GM21723 (cell line): ENCODE results near the gene SLC18A3.

Source experiments
- ATAC-seq: cut with Tn5 transposase; IDR thresholded peaks from one replicate; pipeline ENCODE4 v1.9.1; 2021; ENCODE audit warnings: mild to moderate bottlenecking, moderate library complexity; ENCODE audit not compliant: unreplicated experiment

SLC18A3 gene

DNA sequence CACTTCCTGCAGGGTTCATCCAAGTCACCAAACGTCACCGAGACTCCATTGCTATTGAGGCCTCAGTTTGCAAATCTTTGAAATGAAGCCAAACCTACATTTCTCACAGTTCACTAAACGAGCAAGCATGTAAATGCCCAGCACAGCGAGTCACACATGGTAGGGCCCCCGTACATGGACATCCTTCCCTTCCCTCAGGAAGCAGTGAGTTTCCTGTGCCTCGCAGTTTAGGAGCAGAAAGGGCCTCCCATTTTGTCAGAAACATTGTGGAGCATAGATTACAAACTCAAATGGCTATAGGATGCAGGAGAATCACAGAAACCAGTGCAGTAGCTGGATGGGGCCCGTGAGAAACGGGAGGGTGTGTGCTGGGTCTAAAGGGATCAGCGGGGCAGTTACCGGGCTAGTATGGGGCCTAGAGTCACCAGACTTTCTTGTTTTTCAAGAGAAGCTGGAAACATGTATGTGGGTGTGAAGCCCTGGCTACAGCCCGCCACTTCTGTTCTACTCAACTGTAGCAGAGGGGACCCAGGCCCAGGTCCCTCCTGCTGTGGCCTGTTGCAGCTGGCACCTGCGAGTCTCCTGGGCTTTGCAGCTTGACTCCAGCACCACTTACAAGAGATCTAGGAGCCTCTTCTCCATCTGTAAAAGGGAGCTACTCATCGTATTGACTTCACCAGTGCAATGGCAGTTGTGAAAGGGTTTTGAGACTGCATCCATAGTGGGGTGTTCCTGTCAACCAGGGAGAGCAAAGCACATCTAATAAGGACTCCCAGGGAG lies 14.2 kb upstream of the SLC18A3 start:
- ATAC-seq, result no peak

DNA sequence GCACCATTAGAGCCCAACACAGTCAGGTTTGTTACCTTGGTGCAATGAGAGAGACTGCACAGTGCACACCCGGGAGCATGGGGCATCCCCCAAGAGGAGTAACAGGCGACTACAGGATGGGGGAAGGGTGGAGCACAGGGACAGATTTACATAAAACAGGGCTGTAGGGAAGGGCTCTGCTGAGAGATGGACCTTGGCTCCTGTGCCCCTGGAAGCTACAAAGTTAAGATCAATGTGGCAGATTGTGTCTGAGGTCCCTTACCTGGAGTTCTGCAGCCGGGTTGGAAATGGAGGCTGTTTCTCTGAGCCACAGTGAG lies 13.7 kb upstream of the SLC18A3 start:
- no peak for ATAC-seq

DNA sequence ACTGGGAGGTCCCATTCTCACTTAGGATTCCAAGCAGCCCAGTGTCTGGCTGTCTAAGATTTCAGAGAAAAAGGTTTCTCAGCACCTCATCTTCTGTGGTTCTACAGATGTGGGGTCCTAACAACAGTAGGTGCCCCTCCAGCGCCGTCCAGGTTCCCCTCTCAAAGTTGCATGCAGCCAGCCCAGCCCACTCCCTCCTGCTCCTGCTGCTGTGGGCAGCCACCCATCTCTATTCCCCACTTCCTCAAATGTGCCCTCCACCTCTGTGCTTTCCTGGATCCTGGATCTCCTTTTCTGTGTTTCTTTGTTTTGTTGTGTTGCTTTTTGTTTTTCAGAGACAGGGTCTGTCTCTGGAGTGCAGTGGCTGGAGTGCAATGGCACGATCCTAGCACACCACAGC lies 13.3 kb upstream of the SLC18A3 start:
- no peak for ATAC-seq

DNA sequence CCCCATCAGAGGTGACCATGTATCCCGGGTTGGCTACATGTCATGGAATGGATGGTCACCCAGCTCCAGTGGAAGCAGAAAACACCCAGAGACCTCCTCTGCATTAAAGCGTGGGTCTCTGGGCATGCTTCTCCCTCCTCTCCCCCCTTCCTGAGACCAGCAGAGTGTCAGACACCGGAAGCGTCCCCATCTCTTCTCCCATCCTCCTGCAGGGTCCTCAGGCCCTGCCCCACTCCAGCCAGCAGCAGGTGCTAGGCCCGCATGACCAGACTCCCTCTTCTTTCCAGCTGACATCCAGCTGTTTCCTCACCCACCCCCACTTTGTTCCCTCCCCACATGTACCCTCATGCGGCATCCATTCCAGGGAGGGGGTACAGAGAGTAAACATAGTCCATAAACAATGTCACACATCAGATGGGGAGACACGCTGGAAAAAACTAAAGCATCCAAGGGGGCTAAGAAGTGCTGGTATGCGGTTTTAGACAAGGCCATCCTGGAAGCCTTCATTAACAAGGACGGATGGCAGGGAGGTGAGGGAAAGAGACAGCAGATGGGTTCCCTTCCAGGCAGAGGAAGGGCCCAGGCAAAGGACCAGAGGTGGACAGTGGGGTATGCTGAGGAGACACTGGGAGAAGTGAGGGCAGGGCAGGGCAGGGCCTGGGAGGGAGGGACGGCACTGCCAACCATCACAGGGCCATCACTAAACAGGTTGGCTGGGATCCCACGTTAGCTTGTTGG lies 12.5 kb upstream of the SLC18A3 start:
- ATAC-seq, result no peak

DNA sequence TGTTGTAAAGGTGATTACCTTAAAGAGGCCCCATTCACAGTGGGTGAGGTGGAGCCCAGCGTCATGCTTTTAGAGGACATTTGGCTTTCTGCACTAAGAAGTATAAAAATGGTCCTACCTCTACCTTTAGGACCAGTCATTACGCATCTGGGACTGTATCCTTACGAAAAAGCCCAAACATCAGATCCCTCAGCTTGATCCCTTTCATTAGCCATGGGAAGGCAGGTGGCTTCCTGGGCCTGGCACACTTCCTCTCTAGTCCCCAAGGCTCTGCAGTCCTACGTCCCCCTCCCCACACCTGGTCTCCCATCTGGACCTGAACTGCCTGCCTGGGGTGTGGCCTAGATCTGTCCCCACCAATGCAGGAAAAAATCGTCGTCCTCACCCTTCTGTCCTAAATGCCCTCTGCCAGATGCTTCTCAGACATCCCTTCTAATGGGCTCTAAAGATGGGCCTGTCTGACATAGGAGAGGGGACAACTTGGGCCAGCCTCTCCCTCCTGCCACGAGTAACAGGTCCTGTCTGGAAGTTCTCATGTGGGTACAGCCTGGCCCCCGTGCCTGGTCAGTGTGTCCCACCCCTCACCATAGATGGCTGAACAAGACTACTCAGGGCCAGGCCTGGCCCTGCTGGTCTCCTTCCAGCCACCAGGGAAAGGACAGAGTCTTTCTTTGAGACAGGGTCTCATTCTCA lies 11.8 kb upstream of the SLC18A3 start:
- ATAC-seq, result no peak

DNA sequence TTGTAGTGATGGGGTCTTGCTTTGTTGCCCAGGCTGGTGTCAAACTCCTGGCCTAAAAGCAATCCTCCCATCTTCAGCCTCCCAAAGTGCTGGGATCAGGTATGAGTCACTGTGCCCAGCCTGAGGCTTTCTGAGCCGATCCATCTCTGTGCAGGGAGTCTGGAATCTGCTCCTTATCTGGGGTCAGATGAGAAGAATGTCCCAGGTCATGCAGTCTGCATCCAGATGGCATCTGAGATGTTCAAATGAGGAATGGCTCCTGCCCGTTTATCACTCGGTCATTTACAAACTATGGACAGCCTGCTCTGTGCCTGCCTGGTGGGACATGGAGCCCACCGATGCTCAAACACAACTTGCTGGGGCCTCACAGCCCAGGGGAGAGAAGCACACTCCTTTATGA lies 11.1 kb upstream of the SLC18A3 start:
- no peak for ATAC-seq

DNA sequence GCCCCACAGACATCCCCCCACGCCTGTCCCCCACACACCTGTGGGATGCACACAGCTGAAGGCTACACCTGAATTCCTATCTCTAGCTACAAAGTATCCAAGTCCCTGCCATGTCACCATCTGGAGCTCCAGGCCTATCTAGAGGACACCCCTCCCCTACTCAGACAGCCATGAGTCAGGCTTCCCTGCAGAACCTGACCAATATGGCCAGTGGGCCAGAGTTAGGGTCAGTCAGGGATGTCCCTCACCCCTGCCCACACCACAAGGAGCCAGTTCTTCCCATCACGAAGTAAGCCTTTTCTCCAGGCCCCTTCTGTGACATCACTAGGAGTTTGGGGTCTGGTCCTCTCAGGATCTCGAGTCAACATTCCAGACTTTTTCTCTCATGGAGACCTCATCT lies 10.6 kb upstream of the SLC18A3 start:
- ATAC-seq, result no peak

DNA sequence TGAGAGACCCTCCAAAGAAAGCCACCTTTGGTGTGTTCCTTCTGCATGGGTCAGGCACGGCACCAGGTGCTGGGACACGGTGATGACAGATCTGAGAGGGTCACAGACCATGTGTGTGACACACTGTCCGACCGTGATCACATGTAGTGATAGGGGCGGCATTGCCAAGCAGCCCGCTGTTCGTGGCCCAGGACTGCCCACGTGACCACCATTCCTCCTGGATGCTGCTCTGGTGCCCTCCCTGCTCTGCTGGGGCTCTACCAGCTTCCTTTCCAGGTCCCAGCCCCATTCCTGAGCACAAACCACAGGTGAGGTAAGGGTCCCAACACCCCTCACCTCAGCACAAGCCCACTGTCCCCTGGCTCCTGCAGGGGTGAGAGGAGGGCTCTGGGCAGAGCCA lies 10.1 kb upstream of the SLC18A3 start:
- no peak for ATAC-seq

DNA sequence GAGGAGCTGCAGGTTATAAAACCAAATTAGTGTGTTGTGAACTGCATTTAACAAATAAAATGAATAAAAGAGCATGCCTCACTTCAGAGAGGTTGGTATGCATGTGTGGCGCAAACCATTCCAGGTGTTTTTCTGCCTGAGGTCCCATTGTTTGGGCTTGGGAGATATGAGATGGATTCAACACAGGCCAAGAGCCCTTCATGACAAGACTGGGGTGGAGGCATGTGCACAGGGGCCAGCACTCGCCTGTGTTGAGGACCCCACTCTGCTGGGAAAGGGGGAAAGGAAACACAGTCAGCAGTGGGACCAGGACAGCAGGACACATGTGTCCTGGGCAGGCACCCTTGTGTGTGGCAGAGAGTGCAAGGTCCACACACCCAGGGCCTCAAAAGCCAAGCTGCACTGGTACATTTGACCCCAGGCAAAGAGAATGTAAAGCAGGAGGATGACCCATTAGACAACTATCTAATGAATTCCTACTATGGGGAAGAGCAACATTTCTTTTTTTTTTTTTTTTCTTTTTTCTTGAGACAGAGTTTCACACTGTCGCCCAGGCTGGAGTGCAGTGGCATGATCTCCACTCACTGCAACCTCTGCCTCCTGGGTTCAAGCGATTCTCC lies 9.2 kb upstream of the SLC18A3 start:
- ATAC-seq, result no peak

DNA sequence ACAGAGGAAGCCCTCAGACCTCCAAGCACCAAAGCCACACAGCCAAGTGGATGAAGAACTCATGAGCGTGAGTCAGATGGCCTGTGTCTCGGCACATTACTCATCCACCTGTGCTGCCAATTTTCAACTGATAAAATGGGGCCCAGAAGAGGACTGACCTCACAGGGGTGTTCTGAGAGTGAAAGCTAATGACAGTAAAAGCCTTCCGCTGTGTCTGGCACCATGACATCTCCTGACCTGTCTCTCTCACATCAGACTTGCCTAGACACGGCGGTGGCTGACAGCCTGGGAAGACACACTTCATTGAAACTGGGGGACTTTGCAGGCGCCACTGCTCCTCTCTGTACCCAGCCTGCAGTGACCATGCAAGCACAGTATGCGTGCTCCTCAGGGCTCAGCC lies 8.3 kb upstream of the SLC18A3 start:
- ATAC-seq, result no peak

DNA sequence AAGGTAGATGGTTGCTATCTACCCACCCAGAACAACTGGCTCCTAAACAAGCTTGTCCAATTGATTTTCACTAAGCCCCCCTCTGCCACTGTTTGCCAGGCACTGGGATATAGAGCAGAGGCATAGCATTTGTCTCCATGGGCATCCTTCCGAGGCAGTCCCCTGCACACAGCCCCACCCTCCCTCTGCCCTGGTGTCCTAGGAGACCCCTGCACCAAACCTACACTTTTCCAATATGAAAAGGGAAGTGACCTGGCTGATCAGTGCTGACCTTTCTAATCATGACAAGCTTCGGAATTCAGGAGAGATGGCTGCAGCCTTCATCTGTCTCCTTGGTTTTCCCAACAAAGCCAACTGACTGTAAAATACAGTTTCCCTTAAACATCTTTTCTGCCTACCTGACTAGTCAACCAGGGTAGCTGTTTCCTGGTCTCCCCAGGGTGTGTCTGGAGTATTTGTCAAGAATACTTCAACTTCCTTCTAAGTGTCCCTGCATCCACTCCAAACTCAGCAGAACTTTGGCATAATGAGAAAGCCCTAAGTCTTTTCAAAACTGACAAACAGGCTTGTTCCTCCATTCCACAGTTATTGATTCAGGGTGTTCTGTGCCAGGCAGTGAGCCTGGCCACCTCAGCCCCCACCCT lies 7.6 kb upstream of the SLC18A3 start:
- no peak for ATAC-seq

DNA sequence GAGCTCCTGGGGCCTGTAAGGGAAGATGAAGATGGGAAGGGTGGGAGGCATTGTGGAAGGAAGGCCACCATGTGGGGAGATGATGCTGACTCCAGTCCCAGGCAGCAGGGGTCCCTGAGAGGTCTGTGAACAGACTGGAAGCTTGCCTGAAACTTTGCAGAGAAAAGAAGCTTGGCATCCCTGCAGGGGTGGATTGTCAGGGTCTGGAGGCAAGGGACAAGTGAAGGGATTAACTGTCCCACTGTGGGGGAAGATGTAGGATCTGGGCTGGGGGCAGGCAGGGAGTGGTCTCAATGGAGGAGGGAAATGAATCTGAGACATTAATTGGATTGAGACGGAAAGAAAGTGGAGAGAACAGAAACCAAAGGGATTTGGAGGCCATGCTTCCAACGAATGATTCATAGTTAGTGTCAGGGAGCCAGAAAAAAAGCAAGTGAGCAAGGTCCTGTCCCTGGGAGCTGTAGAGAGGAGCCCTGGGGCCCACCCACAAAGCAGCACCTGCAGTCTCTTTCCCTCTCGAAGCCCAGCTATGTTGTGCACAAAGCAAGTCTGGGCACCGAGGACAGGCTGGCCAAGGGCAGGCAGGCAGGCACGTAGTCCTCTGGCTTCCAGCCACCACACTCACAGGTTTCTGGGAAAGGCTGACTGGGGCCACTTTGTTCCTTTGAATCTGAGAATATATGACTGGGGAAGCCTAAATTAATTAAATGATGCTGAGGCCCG lies 4.7 kb upstream of the SLC18A3 start:
- no peak for ATAC-seq

DNA sequence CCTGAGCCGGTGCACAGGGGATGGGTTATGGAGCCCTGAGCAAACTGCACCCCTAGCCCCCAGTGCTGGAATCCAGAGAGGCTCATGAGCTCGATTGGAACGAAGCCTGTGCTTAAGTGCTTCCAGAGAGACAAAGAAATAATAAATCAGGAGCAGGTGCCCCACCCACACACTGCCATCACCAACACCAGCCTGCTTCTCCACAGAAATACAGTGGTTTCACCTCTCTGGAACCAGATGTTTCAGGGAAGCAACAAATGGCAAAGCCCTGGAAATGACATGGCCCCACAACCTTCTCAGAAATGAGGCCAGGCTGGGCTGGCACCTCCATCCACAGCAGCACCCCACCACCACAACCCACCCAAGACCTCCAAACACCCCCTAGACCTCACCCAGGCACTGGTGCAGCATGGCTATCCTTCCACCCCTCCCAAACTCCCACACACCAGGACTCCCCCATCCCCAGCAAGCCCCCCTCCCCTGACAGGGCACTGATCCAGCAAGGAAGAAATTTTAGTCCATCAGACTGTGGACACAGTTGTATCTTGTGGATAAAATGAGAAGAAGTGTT lies 4.1 kb upstream of the SLC18A3 start:
- no peak for ATAC-seq

DNA sequence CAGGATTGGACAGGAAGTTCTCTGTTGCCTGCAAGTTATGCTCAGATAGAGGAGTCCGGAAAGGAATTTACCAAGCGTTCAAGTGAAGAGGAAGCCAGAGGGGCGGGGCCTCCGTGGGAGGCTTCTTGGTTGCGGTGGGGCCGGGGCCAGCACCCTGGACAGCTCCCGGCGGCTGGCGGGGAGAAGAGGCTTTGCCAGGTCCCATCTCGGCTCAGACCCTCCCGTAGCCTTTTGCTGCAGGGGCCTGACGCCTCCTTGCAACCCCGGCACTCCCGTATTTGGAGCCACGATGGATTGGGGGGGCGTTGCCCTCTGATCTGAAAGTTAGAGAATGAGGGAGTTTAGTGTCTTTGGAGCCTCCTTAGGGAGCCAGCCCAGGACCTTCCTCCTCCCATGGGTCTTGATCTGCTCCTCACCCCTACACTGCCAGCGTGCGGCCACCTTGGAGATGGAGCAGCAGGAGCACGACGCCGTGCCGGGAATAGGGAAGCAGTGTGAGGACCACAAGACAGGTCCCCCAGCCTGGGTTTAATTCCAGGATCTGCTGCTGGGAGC lies 3.1 kb upstream of the SLC18A3 start:
- ATAC-seq, result peak; percentile 88

DNA sequence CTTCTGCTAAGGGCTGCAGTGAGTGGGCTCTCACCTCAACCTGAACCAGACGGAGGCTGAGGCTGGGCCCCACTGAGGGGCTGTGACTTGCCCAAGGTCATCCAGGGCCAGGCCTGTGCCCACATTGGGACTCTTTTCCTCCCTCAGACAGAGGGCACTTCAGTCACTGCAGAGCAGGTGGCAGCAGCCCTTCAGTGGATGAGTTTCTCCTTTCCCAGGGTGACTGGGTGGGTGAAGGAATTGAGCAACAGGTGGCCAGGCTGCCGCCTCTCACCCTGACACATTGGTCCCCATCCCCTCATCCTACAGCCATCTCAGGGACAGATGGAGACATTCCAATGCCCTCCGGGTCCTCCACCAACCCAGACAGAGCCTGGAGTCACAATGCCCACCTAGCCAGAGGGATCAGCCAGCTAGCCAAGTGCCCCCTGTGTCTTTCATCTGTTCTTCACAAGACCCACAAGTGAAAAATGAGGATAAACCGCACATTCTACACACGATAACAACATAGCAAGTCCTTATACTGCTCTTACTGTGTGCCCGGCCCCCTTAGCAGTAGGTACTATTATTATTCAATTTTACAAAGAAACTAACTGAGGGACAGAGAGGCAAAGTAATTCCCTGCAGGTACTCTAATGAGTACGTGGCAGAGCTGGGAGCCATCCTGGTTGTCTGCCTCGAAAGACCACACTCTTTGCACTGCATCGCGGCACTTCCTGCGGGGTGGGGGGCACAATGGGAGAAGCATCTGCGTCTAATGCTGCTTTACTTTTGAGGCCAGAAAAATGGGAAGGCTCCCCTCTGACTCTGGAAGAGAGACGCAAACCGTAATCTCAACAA lies 1.7 kb upstream of the SLC18A3 start:
- no peak for ATAC-seq

DNA sequence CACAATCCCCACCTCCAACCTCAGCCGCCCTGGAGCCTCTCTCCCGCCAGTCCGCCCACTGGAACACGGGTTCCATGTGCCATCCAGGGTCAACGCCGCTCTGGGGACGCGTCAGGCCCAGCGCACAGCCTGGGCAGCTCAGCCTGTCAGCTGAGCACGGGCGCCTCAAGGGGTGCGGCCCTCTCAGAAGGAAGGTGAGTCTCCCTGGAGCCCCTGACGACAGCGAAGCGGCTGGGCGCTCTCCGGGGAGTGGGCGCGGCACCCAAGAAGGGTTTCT lies 1.2 kb upstream of the SLC18A3 start:
- no peak for ATAC-seq

DNA sequence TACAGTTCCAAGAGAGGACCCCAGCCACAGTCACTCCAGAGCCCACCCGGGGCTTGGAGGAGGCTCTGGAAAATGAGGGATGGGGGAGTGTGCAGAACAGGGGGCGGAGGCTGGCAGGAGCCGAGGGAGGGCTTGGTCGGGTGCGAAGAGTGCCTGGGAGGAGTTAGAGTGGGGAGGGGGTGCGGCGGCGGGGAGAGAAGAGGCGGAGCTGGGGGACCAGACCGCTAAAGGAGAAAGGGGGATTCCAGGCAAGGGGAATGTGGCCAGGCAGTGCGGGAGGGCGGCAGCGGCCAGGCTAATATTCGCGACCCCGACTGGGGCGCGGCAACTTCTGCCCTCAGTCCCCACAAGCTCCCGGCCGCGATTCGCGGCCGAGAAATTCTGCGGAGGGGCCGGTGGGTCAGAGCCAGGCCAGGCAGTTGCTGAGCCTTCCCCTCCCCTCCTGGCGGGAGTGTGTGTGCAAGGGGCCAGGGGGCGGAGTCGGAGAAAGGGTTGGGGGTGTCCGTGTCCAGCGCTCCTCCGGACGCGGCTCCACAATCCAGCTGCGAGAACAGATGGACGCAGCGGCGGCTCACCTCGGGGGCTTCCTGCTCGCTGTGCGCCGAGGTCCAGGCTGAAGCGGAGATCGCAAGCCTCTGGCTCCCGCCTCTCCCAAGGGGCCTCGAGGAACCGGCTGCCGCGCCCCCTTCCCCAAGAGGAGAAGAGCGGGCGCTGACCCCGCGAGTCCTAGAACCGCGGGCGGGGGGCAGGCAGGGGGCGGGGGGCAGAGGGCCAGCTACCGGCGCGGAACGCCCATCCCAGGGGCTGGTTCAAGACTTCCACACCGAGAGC lies 612 bp upstream of the SLC18A3 start:
- ATAC-seq, result no peak

DNA sequence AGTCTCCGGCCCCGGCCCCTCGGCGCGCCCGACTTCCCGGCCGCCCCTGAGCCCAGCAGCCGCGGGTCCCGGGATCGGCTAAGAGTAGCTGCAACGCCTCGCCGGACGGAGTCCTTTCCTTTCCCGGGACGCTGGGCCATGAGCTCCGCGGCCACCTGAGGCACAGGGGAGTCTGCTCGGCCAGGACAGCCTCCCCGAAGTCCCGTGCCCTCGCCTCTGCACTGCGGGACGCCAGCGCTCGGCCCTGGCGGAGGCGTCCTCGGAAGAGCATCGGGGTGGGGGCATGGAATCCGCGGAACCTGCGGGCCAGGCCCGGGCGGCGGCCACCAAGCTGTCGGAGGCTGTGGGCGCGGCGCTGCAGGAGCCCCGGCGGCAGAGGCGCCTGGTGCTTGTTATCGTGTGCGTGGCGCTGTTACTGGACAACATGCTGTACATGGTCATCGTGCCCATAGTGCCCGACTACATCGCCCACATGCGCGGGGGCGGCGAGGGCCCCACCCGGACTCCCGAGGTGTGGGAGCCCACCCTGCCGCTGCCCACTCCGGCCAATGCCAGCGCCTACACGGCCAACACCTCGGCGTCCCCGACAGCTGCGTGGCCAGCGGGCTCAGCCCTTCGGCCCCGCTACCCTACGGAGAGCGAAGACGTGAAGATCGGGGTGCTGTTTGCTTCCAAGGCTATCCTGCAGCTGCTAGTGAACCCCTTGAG lies 502 bp downstream of the SLC18A3 start:
- ATAC-seq, result no peak
